NCI-H345 (cell line): ENCODE data around the gene KRT79.
"Not testable (repeated sequence)": the region's sequence is repeated elsewhere in the genome, so short reads cannot be mapped to it uniquely, and the experiment has no call there.

Source experiments
- DNase-seq: peaks from one replicate; lab custom pipeline; 2025; lab: John Stamatoyannopoulos, UW

Gene KRT79

DNA sequence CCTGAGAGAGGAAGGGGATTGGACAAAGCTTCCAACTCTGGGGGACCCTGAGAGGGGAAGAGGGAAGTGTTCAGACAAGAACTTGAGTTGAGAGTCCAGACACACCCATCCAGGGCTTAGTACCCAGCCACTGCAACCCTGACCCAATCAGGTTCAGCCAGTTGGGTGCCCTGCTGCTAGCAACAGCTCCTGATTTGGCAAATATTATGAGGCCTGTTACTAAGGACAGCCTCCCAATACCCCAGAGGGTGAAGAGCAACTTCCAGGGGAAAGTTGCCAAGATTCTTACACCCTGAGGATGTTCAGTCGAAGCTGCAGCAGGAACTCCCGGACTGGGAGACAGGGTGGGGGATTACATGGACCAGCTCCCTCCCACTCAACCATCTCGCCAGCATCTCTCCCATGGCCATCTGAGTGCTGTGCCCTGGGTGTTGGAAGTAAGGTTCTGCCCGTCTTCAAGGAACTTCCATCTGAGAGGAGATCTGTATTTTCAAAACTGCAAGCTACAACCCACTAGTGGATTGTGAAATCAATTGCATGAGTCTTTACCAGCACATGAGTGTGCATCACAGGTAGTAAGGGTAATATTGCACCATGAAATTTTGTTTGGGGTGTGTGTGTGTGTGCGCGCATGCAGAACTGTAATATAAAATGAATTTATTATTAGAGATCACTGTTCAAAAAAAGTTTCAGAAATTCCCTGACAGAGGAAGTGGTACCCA, 26.2 kb upstream of the KRT79 start:
- no peak for DNase-seq

GRCh38 chr12:52857500-52857899, 23.4 kb upstream of the KRT79 start:
- no peak for DNase-seq

DNA sequence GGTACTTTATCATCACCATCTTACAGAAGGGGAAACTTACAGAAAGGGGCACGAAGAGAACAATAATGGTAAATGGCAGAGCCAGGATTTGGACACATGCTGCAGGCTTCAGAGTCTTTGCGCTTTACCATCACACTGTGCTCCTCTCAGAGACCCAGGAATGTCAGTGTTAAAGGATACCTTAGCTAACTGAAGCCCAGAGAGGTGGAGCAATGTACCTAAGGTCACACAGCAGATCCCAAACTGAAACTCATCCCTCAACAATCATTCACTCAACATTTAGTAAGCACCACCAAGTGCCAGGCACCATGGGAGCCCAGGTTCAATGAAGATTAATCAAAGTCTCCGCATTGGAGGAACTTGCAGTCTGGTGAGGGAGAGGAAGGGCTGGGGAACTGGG, 22.7 kb upstream of the KRT79 start:
- DNase-seq, result no peak

GRCh38 chr12:52856077-52856476, 22.0 kb upstream of the KRT79 start:
- DNase-seq, result not testable (repeated sequence)

DNA sequence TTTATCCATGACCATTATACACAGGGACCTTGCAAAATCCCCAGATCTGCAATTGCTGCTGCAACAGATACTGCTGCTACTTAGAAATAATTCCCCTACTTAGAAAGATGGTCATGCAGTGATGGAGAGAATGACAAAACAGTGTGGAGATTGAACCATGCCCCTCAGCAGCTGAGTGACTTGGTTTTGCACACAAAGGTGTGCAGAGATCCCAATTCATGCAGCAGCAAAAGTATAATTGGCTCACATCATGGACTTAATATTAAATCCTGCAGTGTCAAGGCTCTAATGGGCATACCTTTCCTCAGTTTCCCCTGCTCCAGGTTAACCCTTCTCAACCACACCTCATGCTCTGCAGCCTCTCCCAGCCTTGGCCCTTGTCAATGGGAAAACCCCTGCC, 17.7 kb upstream of the KRT79 start:
- DNase-seq, result no peak

DNA sequence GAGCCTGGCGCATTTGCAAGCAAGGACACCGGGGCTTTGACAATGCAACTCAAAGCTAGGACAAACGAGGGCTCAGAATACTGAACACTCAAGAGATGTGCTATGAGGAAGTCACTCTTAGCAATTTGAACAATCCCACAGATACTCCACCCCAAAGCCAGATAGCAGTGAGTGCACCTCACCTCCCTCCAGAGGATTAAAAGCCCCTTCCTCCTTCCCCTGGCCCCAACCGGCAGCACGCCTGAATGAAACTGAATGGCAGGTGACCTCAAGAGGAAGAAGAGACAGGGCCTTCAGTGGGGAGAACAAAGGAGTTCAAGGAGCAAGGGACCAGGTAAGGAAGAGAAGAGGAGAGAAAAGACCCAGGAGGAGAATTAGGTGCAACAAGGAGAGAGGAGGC, 16.6 kb upstream of the KRT79 start:
- no peak for DNase-seq

DNA sequence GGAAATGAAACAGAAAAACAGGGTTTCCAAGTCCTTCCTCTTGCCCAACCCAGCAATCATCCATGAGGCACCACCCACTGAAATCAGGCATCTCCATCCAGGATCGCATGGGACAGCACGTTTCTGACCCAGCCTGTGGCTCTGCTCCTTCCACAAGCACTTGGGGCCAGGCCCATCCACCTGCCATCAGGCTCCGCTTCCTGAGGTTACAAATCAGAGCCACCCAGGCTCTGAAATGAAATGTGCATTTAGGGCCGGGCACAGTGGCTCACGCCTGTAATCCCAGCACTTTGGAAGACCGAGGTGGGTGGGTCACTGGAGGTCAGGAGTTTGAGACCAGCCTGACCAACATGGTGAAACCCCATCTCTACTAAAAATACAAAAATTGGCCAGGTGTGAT, 15.4 kb upstream of the KRT79 start:
- no peak for DNase-seq

DNA sequence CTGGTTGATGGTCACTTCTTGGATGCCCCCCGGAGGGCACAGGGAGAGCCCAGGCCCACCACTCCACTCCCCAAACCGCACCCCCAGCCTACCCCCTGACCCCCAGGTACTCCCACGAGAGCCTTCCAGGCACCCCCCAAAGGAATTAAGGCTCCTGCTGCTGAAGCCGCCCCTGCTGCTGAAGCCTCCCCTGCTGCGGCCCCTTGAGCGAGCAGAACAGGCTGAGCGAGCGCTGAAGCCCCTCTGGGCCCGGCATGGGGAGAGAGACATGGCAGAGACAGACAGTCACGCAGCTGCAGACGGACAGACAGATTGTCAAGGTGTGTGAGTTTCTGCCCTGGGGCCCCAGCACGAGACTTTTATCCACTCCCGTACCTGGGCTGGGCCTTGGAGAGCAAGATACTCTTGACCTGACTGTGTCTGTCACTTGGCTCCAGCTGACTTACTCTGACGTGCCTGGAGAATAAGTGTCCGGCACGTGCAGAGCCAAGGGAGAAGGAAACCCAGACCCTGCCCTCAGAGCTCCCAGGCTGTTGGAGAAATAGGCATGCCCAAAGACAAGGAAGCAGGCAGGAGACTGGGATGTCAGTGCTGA, 14.6 kb upstream of the KRT79 start, which contains the start of gene KRT78:
TSS of gene KRT78 (minus strand) at position 334 of the 595 bp plus-strand sequence. CDS start at position 270, 64 bp downstream.
- DNase-seq, result no peak

DNA sequence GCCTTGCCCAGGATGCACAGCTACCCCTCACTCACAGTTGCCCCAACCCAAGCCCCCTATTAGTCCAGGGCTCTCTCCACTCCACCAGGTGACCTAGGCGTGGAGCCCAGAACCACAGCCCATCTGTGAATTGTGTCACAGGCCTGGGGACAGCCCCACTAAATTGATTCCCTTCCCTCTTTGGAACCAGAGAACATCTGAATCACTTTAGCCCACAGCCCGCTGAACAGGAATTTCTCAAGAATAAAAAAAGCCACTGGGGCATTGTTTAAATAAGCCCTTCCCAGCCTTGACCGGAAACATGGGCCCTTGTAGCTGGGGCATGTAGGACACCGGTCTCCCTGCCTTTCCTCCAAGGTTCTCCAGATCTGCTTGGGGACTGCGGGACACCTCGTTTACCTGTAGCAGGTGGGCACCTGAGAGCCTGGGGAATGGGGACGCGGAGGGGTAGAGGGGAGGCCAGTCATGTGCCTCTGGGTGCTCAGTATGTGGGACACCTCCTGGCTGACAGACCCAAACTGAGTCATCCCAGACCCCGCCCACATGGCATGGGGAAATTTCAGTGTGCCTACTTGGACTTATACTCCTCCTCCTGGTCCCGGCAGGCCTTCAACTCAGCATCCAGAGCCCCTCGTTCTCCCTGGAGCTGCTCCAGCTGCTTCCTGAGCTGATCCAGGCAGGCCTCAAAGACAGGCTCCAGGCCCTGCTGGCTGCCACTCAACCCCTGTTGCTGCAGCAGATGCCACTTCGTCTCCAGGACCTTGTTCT, 13.4 kb upstream of the KRT79 start:
- no peak for DNase-seq

GRCh38 chr12:52846356-52846970, 12.4 kb upstream of the KRT79 start:
- no peak for DNase-seq

- no peak for DNase-seq
Measured at GRCh38 chr12:52845946-52846345, 11.8 kb upstream of the KRT79 start.

DNA sequence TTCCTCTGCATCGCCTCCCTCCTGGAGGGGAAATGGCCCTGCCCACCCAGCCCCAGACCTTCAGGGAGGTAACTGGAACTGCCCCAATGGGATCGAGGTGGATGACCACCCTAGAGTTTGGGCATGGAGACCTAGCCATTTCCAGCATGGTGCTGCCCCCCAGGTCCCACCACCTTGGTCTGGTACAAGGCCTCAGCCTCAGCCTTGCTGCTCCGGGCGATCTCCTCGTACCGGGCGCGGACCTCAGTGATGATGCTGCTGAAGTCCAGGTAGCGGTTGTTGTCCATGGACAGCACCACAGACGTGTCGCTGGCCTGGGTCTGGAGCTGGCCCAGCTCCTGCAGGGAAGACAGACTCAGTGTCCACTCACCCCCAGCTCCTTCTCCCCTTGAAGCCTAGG, 10.3 kb upstream of the KRT79 start:
- DNase-seq, result no peak

GRCh38 chr12:52839436-52840105, 5.5 kb upstream of the KRT79 start:
- DNase-seq, result no peak

GRCh38 chr12:52838609-52839435, 4.7 kb upstream of the KRT79 start:
- DNase-seq, result peak; percentile 55

DNA sequence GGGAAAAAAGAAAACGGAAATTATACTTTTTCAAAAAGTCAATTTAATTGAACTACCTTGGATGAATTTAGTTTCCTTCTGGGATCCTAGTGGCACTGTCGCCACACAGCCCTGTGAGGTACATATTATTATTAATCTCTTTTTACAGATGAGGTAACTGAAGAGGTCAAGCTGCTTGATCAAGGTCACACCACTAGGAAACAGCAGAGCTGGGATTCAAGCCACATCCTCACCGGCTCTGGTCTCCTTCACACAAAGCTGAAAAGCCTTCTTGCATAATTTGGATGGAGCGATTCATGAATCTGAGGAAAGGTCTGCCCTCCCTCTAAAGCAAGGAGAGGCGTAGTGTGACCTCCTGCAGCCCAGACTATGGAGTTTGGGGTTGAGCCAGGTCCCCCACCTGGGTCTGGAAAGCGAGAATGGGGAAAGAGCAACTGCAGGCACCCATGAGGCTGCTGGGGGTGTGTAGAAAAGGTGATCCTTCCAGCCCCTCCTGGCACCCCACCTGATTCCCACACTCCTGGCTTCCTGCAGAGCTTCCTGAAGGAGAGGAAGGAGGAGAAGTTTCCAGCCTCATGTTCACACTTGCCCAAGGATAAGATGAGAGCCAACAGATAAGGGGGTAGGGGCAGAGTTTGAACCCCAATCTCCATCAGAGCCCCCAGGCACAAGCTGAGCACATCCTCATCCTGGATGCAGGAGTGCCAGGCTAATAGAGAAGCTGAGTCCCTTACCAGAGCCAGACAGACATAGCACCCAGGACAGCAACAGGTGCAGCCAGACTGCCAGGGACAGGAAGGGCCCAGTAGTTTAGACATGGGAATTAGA, 3.9 kb upstream of the KRT79 start:
- DNase-seq, result no peak

GRCh38 chr12:52837413-52837741, 3.3 kb upstream of the KRT79 start:
- no peak for DNase-seq

- no peak for DNase-seq
Measured at GRCh38 chr12:52836491-52837412, 2.6 kb upstream of the KRT79 start.

DNA sequence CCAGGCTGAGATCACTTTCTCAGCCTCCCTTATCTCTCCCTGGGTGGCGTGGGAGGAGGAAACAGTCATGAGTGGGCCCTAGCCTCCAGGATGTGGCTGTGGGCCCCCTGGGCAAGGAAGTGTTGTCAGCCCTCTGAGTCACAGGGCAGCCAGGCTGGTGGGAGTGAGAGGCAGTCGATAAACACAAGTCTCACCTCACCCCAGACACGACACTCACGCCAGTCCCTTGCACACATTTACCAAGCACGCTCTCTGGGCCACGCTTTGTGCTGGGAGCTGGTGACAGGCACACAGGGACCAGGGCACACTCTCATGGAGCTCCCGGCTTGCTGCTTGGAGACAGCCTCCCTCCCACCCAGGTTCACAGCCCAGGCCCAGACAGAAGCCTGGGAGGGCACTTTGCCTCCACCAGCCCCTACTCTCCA, 1.9 kb upstream of the KRT79 start:
- no peak for DNase-seq
